HG03060 (cell line): ENCODE data around the gene KAT2A.
"Not testable (repeated sequence)": the region's sequence is repeated elsewhere in the genome, so short reads cannot be mapped to it uniquely, and the experiment has no call there.

Experiments
- ATAC-seq: cut with Tn5 transposase; IDR thresholded peaks from one replicate; pipeline ENCODE4 v1.9.1; 2021; ENCODE audit warnings: low read depth, moderate number of reproducible peaks; ENCODE audit not compliant: unreplicated experiment

Gene KAT2A

GRCh38 chr17:42120770-42121769, at the start of gene KAT2A:
Gene KAT2A, minus strand, starts transcription at chr17:42121367. Its CDS starts 63 bp downstream, at chr17:42121304.
- ATAC-seq, result no peak

- no peak for ATAC-seq
Measured at GRCh38 chr17:42169351-42169750, 48.2 kb upstream of the KAT2A start.

GRCh38 chr17:42167807-42168206, 46.6 kb upstream of the KAT2A start:
- ATAC-seq, result no peak

- no peak for ATAC-seq
Measured at GRCh38 chr17:42166196-42166763, 45.1 kb upstream of the KAT2A start.

GRCh38 chr17:42165751-42166150, 44.6 kb upstream of the KAT2A start:
- ATAC-seq, result no peak

- ATAC-seq, result no peak
Measured at GRCh38 chr17:42163696-42164407, 42.7 kb upstream of the KAT2A start.

GRCh38 chr17:42163113-42163512, 41.9 kb upstream of the KAT2A start:
- ATAC-seq, result no peak

- ATAC-seq, result no peak
Measured at GRCh38 chr17:42160531-42160910, 39.4 kb upstream of the KAT2A start.

GRCh38 chr17:42159796-42160530, 38.8 kb upstream of the KAT2A start:
- no peak for ATAC-seq

- no peak for ATAC-seq
Measured at GRCh38 chr17:42155614-42156045, 34.5 kb upstream of the KAT2A start.

GRCh38 chr17:42153919-42154742, 33.0 kb upstream of the KAT2A start:
- ATAC-seq, result no peak

- no peak for ATAC-seq
Measured at GRCh38 chr17:42146911-42147607, 25.9 kb upstream of the KAT2A start.

- not testable (repeated sequence) for ATAC-seq
Measured at GRCh38 chr17:42143138-42143537, 22.0 kb upstream of the KAT2A start.

GRCh38 chr17:42142371-42142896, 21.3 kb upstream of the KAT2A start:
- ATAC-seq, result no peak

GRCh38 chr17:42141382-42141781, 20.2 kb upstream of the KAT2A start:
- no peak for ATAC-seq

GRCh38 chr17:42140690-42141089, 19.5 kb upstream of the KAT2A start:
- not testable (repeated sequence) for ATAC-seq

- ATAC-seq, result no peak
Measured at GRCh38 chr17:42138749-42139492, 17.8 kb upstream of the KAT2A start.

GRCh38 chr17:42136654-42137051, 15.5 kb upstream of the KAT2A start:
- no peak for ATAC-seq
